ENCODE results near the gene NFATC1.

NFATC1 gene

GRCh38 chr18:79507546-79508480, 112.1 kb downstream of the NFATC1 start:
- Histone ChIP-seq H3K4me1 (ENCODE audit: control insufficient read depth in 1 of 2, insufficient read depth in 1 of 2, low read depth in 1 of 2, low read length in 1 of 2) (peaks cover 38 to 39% of the 10 kb centered on the region in 2 experiments), H3K27ac (peak overlapping the region; percentile 15), H3K4me3 (ENCODE audit: low read depth in 1 of 2, low read length in 1 of 2) (peak overlapping the region; percentile 43 to 54), H3K9me3 (no peaks in the 10 kb centered on the region), H3K36me3 (no peaks in the 10 kb centered on the region), H3K27me3 (peaks cover 39% of the 10 kb centered on the region)
- no peak for TF ChIP-seq CTCF (IDR thresholded peaks at IDR 0.05)

- Histone ChIP-seq H3K4me3 (ENCODE audit: low read depth in 1 of 2, low read length in 1 of 2) (peak overlapping the region; percentile 43 to 54), H3K36me3 (no peaks in the 10 kb centered on the region), H3K27me3 (peaks cover 39% of the 10 kb centered on the region), H3K4me1 (ENCODE audit: control insufficient read depth in 1 of 2, insufficient read depth in 1 of 2, low read depth in 1 of 2, low read length in 1 of 2) (peaks cover 38 to 39% of the 10 kb centered on the region in 2 experiments), H3K9me3 (no peaks in the 10 kb centered on the region), H3K27ac (no peak overlapping the region)
- TF ChIP-seq CTCF (IDR thresholded peaks at IDR 0.05): no peak
These were observed 113.1 kb downstream of the NFATC1 start for GRCh38 chr18:79508565-79509535.

DNA sequence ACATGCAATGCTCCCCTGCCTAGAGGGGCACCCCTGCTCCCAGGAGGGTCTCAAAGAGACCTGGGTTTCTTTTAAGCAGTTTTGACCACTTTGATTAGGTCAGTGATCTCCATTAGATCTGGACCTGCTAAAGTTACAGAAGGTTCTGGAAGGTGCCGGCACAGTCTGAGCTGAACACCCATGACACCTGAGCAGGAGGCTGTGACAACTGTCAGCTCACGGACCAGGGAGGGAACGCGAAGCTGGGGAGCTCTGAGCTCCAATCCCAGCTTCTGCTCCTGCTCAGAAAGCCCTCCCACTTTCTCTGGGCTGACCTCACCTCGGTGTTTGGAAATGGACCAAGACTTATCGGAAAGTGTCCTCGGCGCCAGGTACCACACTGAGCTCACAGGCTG, 113.8 kb downstream of the NFATC1 start:
- H3K36me3 ChIP-seq: no peaks in the 10 kb centered on the region
- peaks cover 38 to 39% of the 10 kb centered on the region in 2 experiments for H3K4me1 ChIP-seq (ENCODE audit: control insufficient read depth in 1 of 2, insufficient read depth in 1 of 2, low read depth in 1 of 2, low read length in 1 of 2)
- peaks cover 39% of the 10 kb centered on the region for H3K27me3 ChIP-seq
- TF ChIP-seq CTCF (IDR thresholded peaks at IDR 0.05): no peak
- no peak overlapping the region for H3K27ac ChIP-seq
- H3K4me3 ChIP-seq (ENCODE audit: low read depth in 1 of 2, low read length in 1 of 2): peak overlapping the region; percentile 43
- no peaks in the 10 kb centered on the region for H3K9me3 ChIP-seq

DNA sequence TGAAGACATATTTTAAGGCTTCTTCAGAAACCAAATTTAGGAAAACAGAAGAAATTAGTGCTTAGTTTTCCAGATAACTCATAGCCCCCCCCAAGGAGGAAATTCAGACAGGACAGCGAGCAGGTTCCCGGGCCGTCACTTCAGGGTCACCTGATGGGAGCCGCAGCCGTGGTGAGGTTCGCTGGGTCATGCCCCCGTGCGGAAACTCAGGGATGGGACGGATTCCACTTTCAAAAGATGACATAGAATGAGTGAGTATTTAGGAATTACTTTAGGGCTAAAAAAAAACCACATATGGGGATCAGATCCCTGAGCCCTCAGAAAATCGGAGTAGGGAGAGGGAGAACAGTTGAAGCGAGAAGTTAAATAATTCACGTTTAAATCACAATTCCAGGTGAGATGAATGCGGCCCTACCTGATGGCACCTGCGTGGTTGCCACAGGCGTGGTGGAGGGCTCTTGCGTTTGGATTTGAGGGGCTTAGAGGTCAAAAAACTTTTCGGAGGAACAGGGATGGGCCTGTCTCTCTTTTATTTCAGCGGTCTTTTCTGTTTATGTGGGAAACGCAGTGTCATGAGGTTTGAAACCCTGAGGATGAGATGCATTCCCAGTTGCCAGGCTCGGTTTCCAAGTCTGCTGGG, 114.4 kb downstream of the NFATC1 start:
- Histone ChIP-seq H3K9me3 (no peaks in the 10 kb centered on the region), H3K27ac (no peak overlapping the region), H3K36me3 (no peaks in the 10 kb centered on the region), H3K27me3 (peaks cover 39% of the 10 kb centered on the region), H3K4me3 (ENCODE audit: low read depth in 1 of 2, low read length in 1 of 2) (no peak overlapping the region), H3K4me1 (ENCODE audit: control insufficient read depth in 1 of 2, insufficient read depth in 1 of 2, low read depth in 1 of 2, low read length in 1 of 2) (peaks cover 38 to 39% of the 10 kb centered on the region in 2 experiments)
- TF ChIP-seq CTCF (IDR thresholded peaks at IDR 0.05): no peak

GRCh38 chr18:79510731-79511241, 115.1 kb downstream of the NFATC1 start:
- Histone ChIP-seq H3K4me3 (ENCODE audit: low read depth in 1 of 2, low read length in 1 of 2) (no peak overlapping the region), H3K4me1 (ENCODE audit: control insufficient read depth in 1 of 2, insufficient read depth in 1 of 2, low read depth in 1 of 2, low read length in 1 of 2) (peaks cover 38 to 39% of the 10 kb centered on the region in 2 experiments), H3K9me3 (no peaks in the 10 kb centered on the region), H3K27me3 (peaks cover 38% of the 10 kb centered on the region), H3K36me3 (no peaks in the 10 kb centered on the region), H3K27ac (no peak overlapping the region)
- no peak for TF ChIP-seq CTCF (IDR thresholded peaks at IDR 0.05)
